OCI-LY7 (cell line): ENCODE results near the gene IRF2. TPM values are rescaled to one million over a fixed set of nuclear protein-coding genes. Genes with fewer than 3 reads are reported as not detected.

Experiments
- BruUV-seq: library from RNA; stranded (reverse); fragments of 400-500 nt; replicated peaks from 2 replicates; lab custom pipeline; 2021; lab: Mats Ljungman, UMichigan
- CTCF ChIA-PET: fragments of 300-600 bp; sonication (Branson Sonifier 250); formaldehyde crosslinking; loops from one replicate; lab custom pipeline; 2022; ENCODE audit warnings: antibody characterized with exemption; ENCODE audit not compliant: unreplicated experiment; lab: Charles Lee
- POLR2A ChIA-PET: fragments of 300-600 bp; sonication (Branson Sonifier 250); formaldehyde crosslinking; loops from one replicate; lab custom pipeline; 2022; ENCODE audit warnings: antibody characterized with exemption; lab: Charles Lee
- DNase-seq: peaks from one replicate; pipeline ENCODE4 v3.0.0-alpha.2; 2015; ENCODE audit warnings: low spot score
- H2AFZ ChIP-seq: fragments of 200-600 bp; sonication (generic), shearing (Covaris generic); 2 replicates; pipeline ENCODE4 v1.6.1; 2014; ENCODE audit warnings: mild to moderate bottlenecking, antibody characterized with exemption, low read length, moderate library complexity
- H3K27ac ChIP-seq: fragments of 200-600 bp; sonication (generic); 2 replicates; pipeline ENCODE4 v1.5.1; 2014; ENCODE audit warnings: mixed run types, low read depth, mild to moderate bottlenecking, moderate library complexity, low read length, inconsistent platforms; ENCODE audit not compliant: poor library complexity, severe bottlenecking
- H3K36me3 ChIP-seq: fragments of 200-600 bp; sonication (generic); 2 replicates; pipeline ENCODE4 v1.6.1; 2014; ENCODE audit warnings: mild to moderate bottlenecking, antibody characterized with exemption, low read length, moderate library complexity, mixed read lengths; ENCODE audit not compliant: insufficient read depth
- H3K4me1 ChIP-seq: fragments of 200-600 bp; sonication (generic); 2 replicates; pipeline ENCODE4 v1.5.1; 2014; ENCODE audit warnings: mild to moderate bottlenecking, low read length; ENCODE audit not compliant: insufficient read depth, poor library complexity, severe bottlenecking
- H3K4me2 ChIP-seq: fragments of 200-600 bp; sonication (generic); 2 replicates; pipeline ENCODE4 v1.6.1; 2014; ENCODE audit warnings: mild to moderate bottlenecking, low read length
- H3K4me3 ChIP-seq: fragments of 200-600 bp; sonication (generic); 2 replicates; pipeline ENCODE4 v1.5.1; 2014; ENCODE audit warnings: mild to moderate bottlenecking, low read depth, low read length; ENCODE audit not compliant: poor library complexity, severe bottlenecking
- H3K79me2 ChIP-seq: fragments of 200-600 bp; sonication (generic); 2 replicates; pipeline ENCODE4 v1.6.1; 2016; ENCODE audit warnings: low read depth, mild to moderate bottlenecking, low read length, moderate library complexity, mixed read lengths; ENCODE audit not compliant: insufficient read depth
- H3K9me2 ChIP-seq: fragments of 200-600 bp; sonication (generic); 2 replicates; pipeline ENCODE4 v1.6.1; 2016; ENCODE audit warnings: mild to moderate bottlenecking, low read length, mixed read lengths; ENCODE audit not compliant: insufficient read depth
- H3K9me3 ChIP-seq: fragments of 200-600 bp; sonication (generic); 2 replicates; pipeline ENCODE4 v1.6.1; 2014; ENCODE audit warnings: mild to moderate bottlenecking, mixed run types, low read length, mixed read lengths
- H4K20me1 ChIP-seq: fragments of 200-600 bp; sonication (generic); 2 replicates; pipeline ENCODE4 v1.6.1; 2014; ENCODE audit warnings: mild to moderate bottlenecking, antibody characterized with exemption, low read length, moderate library complexity, mixed read lengths; ENCODE audit not compliant: insufficient read depth
- EZH2phosphoT487 ChIP-seq: fragments of 200-600 bp; sonication (generic); IDR thresholded peaks from 2 replicates; pipeline ENCODE4 v1.6.1; 2018; ENCODE audit warnings: low read depth, borderline replicate concordance, mild to moderate bottlenecking, mixed run types, antibody characterized with exemption, low read length, moderate library complexity, mixed read lengths
- intact Hi-C: fragments of 100-400 bp; cut with micrococcal nuclease; formaldehyde crosslinking; loops from one replicate; pipeline ENCODE4 v1.10.0; 2022; ENCODE audit not compliant: unreplicated experiment
- total RNA-seq, 2 experiments: library from RNA; depleted of rRNA in 1 of 2; stranded (reverse); fragments of >200 nt in 1 of 2; shearing (Covaris generic) in 1 of 2; gene quantifications; 2 replicates each; pipeline ENCODE4 v1.2.3, GENCODE V29; 2014 to 2022
- TF ChIP-seq, protein P1 (sequence below): fragments of 200-600 bp; sonication (generic); conservative IDR thresholded peaks from 2 replicates; pipeline ENCODE4 v1.5.1; 2014; ENCODE audit warnings: mild to moderate bottlenecking, antibody characterized with exemption, low read length, moderate library complexity, mixed read lengths

The IRF2 gene
- total RNA-seq, 2 experiments from 2014 or later, result 32.3 to 37.8 TPM

DNA sequence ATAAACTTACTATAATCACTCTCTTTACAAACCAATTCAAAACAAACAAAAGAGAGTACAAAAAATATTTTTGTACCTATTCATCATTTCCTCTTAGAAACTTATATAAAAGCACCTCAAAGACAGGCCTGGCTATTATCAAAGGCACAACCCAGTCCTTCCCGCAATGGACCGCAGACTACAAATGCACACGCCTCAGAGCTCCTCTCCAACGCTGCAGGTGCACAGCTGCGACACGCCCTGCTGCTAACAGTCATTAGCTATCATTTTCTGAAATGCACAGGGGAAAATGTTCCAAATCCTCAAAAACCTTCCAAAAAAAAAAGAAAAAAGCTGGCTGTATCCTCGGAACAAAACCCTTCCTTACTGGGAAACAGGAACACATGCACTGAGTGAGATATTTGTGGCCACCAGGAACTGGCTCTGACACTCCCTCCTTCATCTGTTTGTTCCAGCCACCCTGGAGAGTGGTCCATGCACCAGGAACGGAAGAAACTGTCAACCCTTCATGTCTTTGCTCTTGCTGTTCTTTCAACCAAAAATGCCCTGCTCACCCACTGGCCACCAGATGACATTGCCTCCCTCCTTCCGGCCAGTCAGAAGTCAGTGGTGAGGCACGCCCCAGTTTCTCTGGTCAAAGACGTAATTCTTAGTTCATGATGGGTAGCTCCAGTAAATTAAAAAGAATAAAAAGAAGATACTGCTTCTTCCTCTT lies 16.7 kb downstream of the IRF2 start:
- H3K27ac ChIP-seq, result peak overlapping the region; percentile 36
- TF ChIP-seq EZH2phosphoT487, result no peak
- TF ChIP-seq, protein P1, sequence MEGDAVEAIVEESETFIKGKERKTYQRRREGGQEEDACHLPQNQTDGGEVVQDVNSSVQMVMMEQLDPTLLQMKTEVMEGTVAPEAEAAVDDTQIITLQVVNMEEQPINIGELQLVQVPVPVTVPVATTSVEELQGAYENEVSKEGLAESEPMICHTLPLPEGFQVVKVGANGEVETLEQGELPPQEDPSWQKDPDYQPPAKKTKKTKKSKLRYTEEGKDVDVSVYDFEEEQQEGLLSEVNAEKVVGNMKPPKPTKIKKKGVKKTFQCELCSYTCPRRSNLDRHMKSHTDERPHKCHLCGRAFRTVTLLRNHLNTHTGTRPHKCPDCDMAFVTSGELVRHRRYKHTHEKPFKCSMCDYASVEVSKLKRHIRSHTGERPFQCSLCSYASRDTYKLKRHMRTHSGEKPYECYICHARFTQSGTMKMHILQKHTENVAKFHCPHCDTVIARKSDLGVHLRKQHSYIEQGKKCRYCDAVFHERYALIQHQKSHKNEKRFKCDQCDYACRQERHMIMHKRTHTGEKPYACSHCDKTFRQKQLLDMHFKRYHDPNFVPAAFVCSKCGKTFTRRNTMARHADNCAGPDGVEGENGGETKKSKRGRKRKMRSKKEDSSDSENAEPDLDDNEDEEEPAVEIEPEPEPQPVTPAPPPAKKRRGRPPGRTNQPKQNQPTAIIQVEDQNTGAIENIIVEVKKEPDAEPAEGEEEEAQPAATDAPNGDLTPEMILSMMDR, result 0 out of 2 replicates have a peak, but pooled peaks have one; percentile 13
- DNase-seq, result peak; percentile 78
- H2AFZ ChIP-seq, result no peak overlapping the region
- H4K20me1 ChIP-seq, result peaks cover 30% of the 10 kb centered on the region; the same call in 1 of the 2 replicates
- H3K9me3 ChIP-seq, result no peaks in the 10 kb centered on the region
- no peaks in the 10 kb centered on the region for H3K9me2 ChIP-seq
- no TSS peak for BruUV-seq
- peak overlapping the region; percentile 70 for H3K4me2 ChIP-seq
- intact Hi-C loops, result no loop called here
- CTCF ChIA-PET, result interaction anchor here (0.6 to 1.3 kb wide), 3 partner anchors 7 to 20 kb away, joined by 3 read pairs; no protein-coding TSS in a partner anchor
- H3K79me2 ChIP-seq, result peaks cover 85% of the 10 kb centered on the region
- H3K36me3 ChIP-seq, result peaks cover 12% of the 10 kb centered on the region; the same call in 1 of the 2 replicates
- peak overlapping the region; percentile 29 for H3K4me3 ChIP-seq
- POLR2A ChIA-PET, result interaction anchor here (0.6 to 1.5 kb wide), 10 partner anchors 8 to 193 kb away, joined by 3 to 4 read pairs (median 3); no protein-coding TSS in a partner anchor
- H3K4me1 ChIP-seq, result peaks cover 78% of the 10 kb centered on the region

DNA sequence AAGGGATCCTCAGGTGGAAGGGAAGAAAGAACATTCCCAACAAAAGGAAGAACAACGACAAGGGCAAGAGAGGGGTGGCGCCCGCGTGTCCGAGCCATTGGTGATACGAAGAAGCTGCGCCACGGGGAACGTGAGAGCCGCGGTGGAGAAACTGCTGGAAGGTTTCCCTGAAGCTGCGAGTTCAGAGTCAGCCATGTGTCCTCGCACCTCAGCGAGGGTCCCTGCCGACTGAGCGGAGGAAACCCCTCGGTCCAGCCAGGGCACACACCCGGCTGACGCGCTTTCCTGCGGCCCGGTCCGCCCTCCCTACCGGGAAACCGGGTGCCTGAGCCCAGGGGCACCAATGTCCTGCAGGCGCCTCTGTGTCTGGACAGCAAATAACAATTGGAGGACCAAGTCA lies 18.0 kb downstream of the IRF2 start:
- Histone ChIP-seq H3K79me2 (peaks cover 87% of the 10 kb centered on the region), H3K27ac (no peak overlapping the region)

More for the DNA sequence above, 18.0 kb downstream of the IRF2 start:
- no TSS peak for BruUV-seq
- Histone ChIP-seq H2AFZ (no peak overlapping the region), H4K20me1 (peaks cover 30% of the 10 kb centered on the region; the same call in 1 of the 2 replicates), H3K4me1 (peaks cover 73% of the 10 kb centered on the region), H3K9me2 (no peaks in the 10 kb centered on the region), H3K4me2 (no peak overlapping the region), H3K4me3 (no peak overlapping the region), H3K9me3 (no peaks in the 10 kb centered on the region), H3K36me3 (peaks cover 22% of the 10 kb centered on the region)
- TF ChIP-seq EZH2phosphoT487, result no peak
- TF ChIP-seq, protein P1, result no peak
- ChIA-PET CTCF (interaction anchor here (1.0 to 1.3 kb wide), 2 partner anchors 9 to 15 kb away, joined by 3 read pairs; no protein-coding TSS in a partner anchor), POLR2A (no interaction called here)
- intact Hi-C loops, result no loop called here
- no peak for DNase-seq
